Astrocyte of the hippocampus (primary cell): ENCODE results near the gene TUBG2.
A peak's percentile ranks its signal among the peaks of the same experiment; 100 is the strongest.
"Not testable (repeated sequence)": the region's sequence is repeated elsewhere in the genome, so short reads cannot be mapped to it uniquely, and the experiment has no call there.

ENCODE experiments used
- DNase-seq: peaks from one replicate; pipeline ENCODE4 v3.0.0; 2011; ENCODE audit warnings: low read depth, low spot score

TUBG2 gene

GRCh38 chr17:42653179-42654124 lies 5.6 kb upstream of the TUBG2 start:
- DNase-seq, result peak; percentile 73

GRCh38 chr17:42655528-42655927 lies 3.6 kb upstream of the TUBG2 start:
- peak; percentile 73 for DNase-seq

DNA sequence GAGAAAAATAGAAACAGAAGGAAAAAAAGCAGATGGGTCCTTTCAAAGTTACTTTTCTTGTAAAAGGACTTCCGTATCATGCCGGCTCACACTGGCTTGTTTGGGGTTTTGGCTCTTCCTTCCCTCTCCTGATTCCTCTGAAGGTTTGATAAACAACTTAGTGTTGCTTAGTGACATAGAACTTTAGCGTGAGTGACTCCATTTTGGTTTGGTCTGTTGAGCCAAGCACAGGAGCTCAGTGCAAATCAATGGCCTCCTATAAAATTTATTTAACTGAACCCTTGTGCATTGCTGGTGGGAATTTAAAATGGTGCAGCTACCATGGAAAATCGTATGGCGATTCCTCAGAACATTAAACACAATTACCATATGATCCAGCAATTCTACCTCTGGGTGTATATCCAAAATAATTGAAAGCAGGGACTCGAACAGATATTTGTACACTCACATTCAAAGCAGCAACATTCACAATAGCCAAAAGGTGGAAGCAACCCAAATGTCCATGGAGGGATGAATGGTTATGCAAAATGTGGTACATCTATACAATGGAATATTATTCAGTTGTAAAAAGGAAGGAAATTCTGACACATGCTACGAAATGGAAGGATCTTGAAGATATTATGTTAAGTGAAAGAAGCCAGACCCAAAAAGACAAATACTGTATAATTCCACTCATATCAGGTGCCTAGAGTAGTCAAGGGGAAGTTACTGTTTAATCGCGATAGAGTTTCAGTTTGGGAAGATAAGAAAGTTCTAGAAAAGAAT lies 1.1 kb upstream of the TUBG2 start:
- no peak for DNase-seq

- not testable (repeated sequence) for DNase-seq
Measured at GRCh38 chr17:42659932-42660274, 819 bp downstream of the TUBG2 start.

- DNase-seq, result peak; percentile 39
Measured at GRCh38 chr17:42660692-42661345, 1.7 kb downstream of the TUBG2 start.

DNA sequence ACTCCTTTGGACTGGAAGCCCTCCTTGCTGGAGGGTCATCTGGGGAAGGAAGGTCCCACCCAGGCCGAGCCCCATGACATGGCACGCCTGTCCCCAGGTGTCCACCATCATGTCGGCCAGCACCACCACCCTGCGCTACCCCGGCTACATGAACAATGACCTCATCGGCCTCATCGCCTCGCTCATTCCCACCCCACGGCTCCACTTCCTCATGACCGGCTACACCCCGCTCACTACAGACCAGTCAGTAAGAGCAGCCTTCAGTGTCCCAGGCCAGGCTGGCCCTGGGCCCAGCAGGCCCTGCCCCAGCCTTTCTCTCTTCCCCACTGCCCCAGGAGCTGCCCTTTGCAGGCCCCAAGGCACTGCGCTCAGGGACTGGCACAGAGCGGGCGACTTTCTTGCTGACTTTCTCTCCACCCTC lies 6.5 kb downstream of the TUBG2 start:
- no peak for DNase-seq

DNA sequence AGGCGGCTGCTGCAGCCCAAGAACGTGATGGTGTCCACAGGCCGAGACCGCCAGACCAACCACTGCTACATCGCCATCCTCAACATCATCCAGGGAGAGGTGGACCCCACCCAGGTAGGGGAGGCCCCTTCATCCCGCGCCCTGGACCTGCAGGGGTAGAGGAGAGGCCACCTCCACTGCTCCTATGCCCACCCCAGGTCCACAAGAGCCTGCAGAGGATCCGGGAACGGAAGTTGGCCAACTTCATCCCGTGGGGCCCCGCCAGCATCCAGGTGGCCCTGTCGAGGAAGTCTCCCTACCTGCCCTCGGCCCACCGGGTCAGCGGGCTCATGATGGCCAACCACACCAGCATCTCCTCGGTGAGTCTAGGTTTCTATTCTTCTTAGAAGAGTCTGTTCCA lies 7.0 kb downstream of the TUBG2 start:
- not testable (repeated sequence) for DNase-seq

DNA sequence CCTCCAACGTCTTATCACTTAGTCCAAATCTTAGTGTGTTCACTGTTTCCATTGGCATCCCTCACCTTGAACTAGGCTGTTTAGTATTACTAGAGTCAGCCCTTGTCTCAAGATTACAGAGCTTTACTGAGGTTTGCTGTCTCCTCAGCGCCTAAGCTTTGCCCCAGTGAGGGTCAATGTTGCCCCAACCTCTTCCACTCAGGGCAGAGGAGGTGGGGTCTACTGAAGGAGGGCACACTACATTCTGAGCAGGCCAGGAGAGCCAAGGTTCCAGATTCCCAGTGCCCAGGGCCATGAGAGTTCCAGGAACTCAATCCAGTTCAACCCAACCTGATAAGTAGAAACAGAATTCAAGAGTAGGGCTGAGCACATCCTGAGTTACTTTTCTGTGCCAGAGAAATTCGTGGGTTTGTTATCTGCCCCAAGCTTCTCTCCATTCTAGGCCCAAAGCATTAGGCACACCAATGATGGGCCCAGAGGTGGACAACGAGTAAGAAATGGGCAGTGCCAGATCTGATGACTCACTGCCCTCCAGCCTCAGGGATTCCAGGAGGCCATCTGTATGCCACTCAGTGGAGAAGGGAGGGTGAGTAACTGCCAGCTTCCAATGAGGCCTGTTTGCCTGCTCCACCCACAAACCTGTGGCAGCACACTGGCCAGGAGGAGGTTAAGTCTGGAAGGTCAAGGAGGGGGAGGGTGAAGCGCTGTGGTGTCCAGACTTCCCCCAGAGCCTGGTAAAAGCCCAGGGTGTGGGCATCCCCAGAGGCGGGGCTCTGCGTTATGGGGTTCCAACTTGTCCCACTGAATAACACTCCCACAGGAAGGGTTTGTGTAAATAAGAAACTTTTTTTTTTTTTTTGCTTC lies 8.2 kb downstream of the TUBG2 start:
- peak; percentile 86 for DNase-seq

GRCh38 chr17:42669705-42669976 lies 10.6 kb downstream of the TUBG2 start:
- DNase-seq, result no peak

DNA sequence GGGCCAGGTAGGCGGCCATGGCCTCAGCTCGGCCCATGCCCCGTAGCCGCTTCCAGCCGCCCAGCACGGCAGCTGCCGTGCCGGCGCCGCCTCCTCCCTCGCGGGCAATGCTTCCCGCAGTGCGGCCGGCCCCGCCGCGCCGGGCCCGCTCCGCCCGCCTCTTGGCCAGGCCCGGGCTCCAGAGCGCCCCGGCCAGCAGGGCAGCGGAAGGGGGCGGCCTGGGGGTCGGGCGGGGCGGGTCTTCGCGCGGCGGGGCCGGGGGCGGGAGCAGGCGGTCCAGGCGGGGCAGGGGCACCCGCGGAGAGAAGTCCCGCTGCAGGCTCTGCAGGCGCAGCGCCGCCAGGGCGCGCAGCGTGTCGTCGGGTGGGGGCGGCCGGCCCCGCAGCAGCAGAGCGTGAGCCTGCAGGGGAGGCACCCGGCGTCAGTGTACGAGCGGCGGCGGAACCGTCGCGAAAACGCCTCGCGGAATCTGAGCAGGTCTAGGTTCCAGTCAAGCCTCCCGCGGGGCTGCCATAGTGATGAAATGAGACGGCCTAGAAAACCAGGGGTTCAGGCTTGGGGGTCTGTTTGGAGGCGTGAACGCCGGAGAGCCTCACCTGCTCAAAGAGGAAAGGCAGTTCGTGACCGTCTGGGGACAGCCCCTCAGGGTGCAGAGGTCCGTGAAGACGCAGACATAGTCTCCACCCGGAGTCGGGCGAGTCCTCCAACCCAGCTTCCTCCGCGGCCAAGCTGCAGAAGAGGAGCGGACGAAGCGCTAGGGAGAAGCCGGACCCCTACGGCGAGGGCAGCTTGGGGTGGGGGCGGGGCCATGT lies 11.1 kb downstream of the TUBG2 start:
- peak; percentile 24 for DNase-seq

- DNase-seq, result no peak
Measured at GRCh38 chr17:42670789-42671657, 11.9 kb downstream of the TUBG2 start.

DNA sequence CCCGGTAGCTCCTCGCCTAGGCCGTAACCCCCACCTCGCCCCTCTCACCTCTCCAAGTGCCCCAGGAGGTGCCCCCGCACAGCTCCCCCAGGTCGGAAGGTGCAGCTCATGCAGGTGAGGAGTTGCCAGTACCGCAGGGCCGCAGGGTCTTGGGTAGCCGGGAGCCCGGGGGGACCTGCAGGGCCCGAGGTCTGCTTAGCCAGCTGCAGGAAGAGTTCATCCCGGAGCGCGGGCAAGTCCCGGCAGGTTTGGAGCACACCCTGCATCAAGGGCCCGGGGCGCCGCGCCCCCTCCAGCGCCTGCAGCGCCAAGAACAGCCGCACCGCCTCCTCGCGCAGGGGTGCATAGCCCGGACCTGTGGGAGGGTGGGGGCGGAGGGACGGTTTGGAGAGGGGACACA lies 13.0 kb downstream of the TUBG2 start:
- no peak for DNase-seq

DNA sequence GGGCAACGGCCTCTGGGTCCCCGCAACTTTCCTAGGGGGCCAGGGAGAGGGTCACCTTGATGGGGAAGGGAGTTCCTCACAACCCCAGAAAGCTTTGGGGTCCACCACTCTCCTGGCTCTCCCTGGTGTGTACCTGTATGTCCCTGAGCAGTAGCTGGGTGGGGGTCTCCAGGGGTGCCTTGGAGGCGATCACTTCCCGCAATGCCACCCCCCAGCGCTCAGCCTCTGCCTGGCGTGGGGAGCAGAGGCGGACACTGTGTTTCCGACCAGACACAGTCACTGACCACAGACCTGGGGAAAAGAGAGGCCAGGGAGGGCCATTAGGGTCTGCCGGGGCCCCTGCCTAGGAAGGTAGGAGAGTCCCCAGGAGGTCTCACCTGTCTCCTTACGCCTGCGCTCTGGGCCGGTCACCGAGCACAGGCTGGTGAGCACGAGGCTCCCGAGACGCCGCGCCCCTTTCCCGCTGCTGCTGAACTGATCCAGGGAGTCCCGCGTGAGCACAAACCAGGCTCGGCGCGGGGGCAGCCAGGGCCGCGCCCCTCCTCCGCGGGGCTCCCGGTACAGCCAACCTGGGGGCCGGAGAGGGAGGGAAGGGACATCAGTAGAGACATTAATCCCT lies 14.3 kb downstream of the TUBG2 start:
- no peak for DNase-seq

DNA sequence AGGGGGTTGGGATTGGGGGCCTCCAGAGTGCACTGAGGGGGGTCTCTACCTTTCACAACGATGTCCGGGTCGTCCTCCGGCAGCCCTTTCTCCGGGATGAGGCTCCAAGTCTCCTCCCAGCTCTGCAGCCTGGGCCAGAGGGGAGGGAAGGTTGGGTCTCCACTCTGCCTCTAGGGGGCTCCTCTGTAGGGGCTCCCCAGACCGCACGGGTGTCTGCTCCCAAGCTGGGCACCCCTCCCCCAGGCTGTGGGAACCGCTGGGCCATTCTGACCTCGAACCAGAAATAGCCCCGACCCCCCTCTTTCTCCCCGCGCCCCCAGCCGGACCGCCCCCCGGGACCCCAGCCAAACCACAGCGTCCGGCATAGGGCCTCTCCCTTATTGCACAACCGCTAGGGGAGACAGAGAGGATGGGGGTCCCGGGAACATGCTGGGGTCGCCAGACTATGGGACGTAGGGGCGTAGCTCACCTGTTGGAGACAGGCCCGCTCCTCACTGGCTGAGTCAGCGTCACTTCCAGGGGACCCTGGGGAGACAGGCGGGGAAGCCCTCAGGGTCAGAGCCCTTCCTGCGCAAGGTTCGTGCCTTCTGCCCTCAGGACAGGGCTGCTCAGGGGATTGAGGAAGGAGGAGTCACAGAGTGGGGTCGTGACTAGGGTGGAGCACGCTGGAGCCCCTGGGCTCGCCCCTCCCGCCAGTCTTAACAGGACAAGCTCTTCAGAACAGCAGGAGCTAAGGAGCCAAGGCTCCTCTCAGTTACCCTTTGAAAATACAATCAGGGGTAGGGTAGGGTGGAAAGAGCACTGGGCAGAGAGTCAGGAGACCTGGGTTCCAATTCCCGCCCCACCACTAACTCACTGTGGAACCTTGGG lies 15.0 kb downstream of the TUBG2 start:
- DNase-seq, result peak; percentile 62

GRCh38 chr17:42674755-42675347 lies 15.8 kb downstream of the TUBG2 start:
- DNase-seq, result no peak

GRCh38 chr17:42675348-42675964 lies 16.4 kb downstream of the TUBG2 start:
- DNase-seq, result peak; percentile 47

DNA sequence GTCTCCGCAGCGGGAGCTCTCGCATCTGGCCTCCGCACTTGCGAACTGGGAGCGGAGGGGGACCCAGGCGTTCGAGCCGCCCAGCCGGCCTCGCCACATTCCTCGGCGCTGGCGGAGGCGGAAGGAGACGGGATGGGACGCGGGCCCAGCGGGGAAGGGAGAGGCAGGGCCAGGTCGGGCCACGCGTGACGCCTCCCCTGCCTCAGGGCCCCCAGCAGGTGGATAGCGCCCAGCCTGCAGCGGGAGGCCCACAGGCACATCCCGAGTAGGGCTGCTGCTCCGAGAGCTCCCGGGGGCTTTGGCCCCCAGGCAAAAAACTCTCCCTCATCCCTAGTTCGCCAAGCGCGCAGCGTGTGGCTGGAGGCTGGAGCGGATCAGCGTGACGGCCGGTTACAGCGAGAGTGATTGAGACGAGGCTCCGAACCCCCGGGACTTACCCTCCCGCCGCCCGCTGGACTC lies 16.9 kb downstream of the TUBG2 start:
- DNase-seq, result peak; percentile 76
